HG03139 (cell line): ENCODE results near the gene HDAC2.
"Not testable (repeated sequence)": the region's sequence is repeated elsewhere in the genome, so short reads cannot be mapped to it uniquely, and the experiment has no call there.

ENCODE experiments used
- ATAC-seq: cut with Tn5 transposase; IDR thresholded peaks from one replicate; pipeline ENCODE4 v1.9.1; 2021; ENCODE audit not compliant: unreplicated experiment

HDAC2 gene

DNA sequence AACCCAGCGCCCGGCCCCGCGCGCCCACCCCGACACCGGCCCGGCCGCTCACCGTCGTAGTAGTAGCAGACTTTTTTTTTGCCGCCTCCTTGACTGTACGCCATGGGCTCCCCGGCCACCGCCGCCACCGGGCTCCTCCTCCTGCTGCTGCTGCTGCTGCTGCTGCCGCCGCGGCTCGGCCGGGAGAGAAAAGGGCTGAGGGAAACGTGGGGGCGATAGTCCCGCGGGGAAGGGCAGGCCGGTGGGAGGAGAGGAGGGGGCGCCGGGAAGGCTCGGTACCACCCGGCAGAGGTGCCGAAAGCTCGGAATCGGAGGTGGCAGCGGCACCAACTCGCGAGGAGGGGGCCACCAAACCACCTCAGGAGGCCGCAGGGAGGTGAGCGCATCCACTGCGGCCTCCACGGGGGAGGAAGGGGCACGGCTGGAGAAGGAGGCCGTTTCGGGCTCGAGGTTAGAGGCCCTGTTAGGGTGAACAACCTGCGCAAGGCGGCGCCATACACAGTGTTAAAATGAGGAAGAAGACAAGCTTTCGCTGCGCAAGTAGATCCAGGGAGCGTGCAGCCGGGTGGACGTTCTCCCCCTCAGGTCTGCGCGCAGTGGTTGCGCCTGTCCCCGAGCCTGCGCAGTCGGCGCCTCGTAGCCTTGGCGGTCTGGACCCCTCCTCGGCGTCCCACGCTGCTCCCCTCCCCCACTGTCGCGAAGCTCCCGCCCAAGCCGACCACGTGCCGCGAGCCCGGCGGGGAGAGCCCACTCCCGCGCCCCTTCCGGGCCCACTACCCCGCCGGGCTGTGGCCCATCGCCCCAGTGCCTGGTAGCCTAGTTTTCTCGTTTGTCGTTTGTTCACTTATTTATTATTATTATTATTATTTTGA lies at the start of gene HDAC2:
Gene HDAC2, minus strand, starts transcription at position 344 of the 872 bp plus-strand sequence. Its CDS starts 240 bp downstream, at position 104.
- peak; percentile 79 for ATAC-seq

DNA sequence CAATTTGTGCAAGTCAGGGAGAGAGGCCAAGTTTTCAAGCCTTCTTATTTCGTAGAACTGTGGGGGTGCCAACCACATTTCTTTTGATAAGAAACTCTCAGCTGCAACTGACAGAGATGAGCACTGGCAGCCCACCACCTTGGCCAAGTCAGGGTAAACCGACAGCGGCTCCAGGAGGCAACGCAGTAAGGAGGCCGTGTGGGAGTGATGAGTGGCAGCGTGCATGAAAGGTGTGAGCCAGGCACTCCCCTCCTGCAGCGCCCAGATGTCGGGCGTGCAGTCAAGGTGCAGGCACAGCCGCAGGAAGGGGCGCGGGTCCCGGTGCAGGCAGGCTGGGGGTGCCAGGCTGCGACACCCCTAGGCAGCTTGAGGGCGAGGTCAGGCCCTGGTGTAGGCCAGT lies 49.2 kb upstream of the HDAC2 start:
- ATAC-seq = no peak

GRCh38 chr6:114017146-114017545 lies 46.2 kb upstream of the HDAC2 start:
- ATAC-seq = not testable (repeated sequence)

- ATAC-seq = not testable (repeated sequence)
Observed at GRCh38 chr6:114014106-114014505, 43.2 kb upstream of the HDAC2 start.

GRCh38 chr6:114011486-114011885 lies 40.5 kb upstream of the HDAC2 start:
- not testable (repeated sequence) for ATAC-seq

DNA sequence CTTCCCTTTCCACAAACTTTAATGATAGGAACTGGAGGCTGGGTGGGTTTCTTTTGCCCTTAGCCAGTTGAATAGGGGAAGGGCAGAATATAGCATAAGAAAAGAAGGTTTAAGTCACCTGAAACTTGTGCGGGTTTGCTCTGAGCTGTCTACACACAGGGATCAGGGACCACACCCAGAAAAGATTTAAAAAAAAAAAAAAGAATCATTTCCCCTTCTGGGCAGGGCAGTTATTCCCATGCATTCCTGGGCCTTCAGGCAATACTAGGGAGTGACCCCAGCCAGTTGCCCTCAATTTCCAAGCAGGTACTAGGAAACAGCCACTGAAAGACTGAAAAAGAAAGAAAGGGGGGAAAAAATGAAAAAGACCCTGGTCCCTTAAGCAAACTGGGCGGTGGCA lies 39.6 kb upstream of the HDAC2 start:
- no peak for ATAC-seq

- ATAC-seq = no peak
Observed at GRCh38 chr6:114009192-114009591, 38.2 kb upstream of the HDAC2 start.

DNA sequence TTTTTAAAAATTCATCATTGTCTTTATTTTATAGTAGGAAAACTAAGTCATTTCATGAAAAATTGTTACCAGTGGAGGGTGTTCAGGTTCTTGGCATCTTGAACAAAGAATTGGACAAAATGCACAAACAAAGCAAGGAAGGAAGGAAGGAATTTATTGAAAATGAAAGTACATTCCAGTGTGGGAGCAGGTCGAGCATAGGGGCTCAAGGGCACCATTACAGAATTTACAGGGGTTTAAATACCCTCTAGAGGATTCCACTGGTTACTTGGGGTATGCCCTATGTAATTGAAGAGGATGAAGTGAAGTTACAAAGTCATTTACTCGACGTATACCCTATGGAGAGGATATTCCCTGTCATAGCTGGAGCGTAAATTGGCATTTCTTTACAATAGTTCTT lies 37.4 kb upstream of the HDAC2 start:
- ATAC-seq = no peak

DNA sequence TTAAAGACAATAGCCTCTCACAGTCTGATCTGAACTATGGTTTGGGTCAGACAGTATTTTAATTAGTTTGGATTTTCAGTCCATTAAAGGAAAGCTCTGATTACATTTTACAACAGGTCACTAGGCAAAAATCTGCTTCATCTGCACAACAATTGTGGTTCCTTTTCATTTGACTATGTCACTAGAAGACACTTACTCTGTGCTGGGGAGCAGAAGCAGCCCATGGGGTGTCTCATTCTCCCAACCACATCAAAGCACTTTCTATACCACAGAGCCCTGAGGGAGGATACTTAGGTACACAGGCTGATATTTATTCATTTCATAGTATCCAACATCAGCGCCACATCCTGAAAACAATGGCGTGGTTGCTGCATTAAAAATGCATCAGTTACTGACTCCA lies 36.6 kb upstream of the HDAC2 start:
- no peak for ATAC-seq

DNA sequence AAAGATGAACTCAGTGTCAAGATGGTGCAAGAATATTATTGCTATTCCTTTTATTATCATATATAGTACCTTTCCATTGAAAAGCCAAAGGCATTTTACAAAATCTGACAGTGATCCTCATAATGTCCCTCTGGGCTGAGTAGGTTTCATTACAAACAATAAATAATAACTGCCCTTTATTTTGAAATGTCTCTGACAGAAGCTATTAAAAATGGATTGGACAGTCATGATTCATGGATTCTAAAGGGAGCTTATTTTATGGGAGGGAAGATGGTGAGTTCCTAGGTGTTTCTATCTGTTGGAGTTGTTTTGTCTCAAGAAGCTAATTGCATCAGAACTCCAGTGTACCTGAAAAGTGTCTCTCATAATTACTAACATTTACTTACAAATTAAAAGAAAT lies 30.4 kb upstream of the HDAC2 start:
- ATAC-seq = no peak

GRCh38 chr6:114000069-114000468 lies 29.1 kb upstream of the HDAC2 start:
- no peak for ATAC-seq

- ATAC-seq = no peak
Observed at GRCh38 chr6:113999284-113999683, 28.3 kb upstream of the HDAC2 start.

DNA sequence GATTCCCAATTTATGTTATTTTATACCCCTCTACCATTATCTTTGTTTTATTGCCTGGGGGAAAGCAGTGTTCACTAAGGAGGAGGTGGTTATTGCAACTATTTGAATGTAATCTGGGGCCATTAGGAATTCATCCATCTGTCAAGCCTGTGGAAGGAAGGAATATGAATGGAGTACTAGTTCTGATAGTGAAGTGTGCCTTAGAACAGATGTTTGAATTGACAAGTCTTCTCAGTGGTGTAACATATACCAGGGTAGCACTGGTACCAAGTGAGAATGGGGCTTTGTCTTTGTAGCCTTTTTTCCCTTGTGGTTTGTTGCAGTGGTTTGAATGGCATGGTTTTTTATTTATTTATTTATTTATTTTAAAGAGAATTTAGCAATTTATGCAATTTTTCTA lies 27.9 kb upstream of the HDAC2 start:
- ATAC-seq = no peak

GRCh38 chr6:113997116-113997515 lies 26.2 kb upstream of the HDAC2 start:
- ATAC-seq = no peak

DNA sequence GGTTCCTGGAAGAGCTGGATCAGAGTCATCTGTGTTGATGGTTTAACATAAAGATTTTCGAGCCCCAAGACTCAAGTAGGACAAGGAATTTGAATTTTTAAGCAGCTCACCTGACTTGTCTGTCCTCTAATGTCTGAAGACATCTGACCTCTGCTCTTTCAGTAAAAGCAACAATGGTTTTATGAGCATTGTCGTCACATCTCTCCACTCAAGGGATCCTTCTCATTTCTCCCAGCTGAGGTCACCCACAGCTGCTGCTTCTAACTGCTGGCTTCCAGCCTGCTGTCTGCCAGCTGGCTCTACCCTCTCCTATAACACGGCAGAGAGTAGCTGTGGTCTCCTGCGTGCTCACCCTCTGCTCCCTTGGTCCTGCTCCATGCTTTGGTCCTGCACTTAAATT lies 24.7 kb upstream of the HDAC2 start:
- no peak for ATAC-seq

GRCh38 chr6:113994934-113995342 lies 24.0 kb upstream of the HDAC2 start:
- ATAC-seq = peak; percentile 96

- ATAC-seq = no peak
Observed at GRCh38 chr6:113989675-113990074, 18.7 kb upstream of the HDAC2 start.

DNA sequence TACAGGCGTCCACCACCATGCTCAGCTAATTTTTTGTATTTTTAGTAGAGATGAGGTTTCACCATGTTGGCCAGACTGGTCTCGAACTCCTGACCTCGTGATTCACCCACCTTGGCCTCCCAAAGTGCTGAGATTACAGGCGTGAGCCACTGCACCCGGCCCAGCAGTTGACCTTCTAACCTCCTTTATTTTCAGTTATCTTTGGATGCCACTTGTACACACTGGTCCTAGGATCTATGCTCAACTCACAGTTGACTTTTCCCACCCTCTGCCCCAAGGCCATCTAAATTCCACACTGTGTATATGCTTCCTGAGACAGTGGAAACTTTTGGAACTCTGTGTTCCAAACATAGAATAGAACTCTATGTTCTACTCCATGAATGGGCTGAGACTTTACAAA lies 11.7 kb upstream of the HDAC2 start:
- not testable (repeated sequence) for ATAC-seq

DNA sequence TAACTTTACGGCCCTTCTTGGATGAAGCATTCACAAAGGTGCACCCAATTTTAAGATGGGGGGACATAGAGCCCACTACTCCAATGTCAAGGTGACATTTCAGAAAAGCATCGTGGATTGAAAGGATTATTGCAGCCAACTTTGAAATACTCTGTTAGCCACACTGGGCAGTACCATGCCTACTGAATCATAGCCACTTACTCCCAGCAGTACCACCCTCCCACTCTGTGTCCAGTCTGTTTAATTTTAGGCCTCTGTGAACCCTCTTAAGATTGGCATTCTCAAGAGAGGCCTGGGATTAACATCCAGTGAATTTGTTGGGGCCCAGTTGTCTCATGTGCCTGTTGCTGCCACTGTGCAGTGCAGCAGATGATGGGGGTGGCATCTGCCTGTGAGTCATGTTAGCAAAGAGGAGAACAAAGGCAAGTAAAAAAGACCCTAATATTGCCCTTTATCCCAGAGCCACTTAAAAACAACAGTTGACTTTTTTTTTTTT lies 11.2 kb upstream of the HDAC2 start:
- no peak for ATAC-seq

GRCh38 chr6:113980937-113981554 lies 10.1 kb upstream of the HDAC2 start:
- ATAC-seq = peak; percentile 84

DNA sequence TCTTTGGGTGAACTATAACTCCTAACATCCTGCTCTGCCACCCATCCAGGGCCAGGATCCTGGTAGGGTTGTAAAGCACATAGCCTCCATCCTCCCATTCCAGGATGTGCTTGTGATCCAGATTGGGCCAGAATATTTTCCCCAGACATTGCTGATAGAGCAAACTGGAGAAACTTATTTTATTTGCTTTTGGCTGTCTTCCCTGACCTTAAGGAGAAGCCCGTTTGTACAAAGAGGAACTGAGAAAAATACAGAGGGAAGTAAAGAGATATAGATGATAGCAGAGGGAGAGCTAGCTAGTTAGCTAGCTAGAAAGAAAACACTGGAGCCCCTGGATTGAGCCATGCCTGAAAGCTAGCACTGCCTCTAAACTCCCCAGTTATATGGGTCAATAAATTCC lies 9.0 kb upstream of the HDAC2 start:
- peak; percentile 66 for ATAC-seq

GRCh38 chr6:113978084-113978675 lies 7.2 kb upstream of the HDAC2 start:
- no peak for ATAC-seq
